Chondrocyte (in vitro differentiated cells): ENCODE measurements around the gene DMD. TPM values are rescaled to one million over a fixed set of nuclear protein-coding genes. Genes with fewer than 3 reads are reported as not detected.

Source experiments
- DNase-seq: peaks from one replicate; pipeline ENCODE4 v3.0.0; 2021; ENCODE audit warnings: mixed read lengths, low spot score
- H3K27ac Mint-ChIP-seq: one replicate; pipeline ENCODE4 v1.8.0; 2021; ENCODE audit warnings: mild to moderate bottlenecking, moderate library complexity, mixed read lengths; ENCODE audit not compliant: unreplicated experiment
- H3K27me3 Mint-ChIP-seq: 2 replicates; pipeline ENCODE4 v1.8.0; 2021; ENCODE audit warnings: low read depth, mixed read lengths
- H3K36me3 Mint-ChIP-seq: 2 replicates; pipeline ENCODE4 v1.8.0; 2021; ENCODE audit warnings: low read depth, mixed read lengths
- H3K4me1 Mint-ChIP-seq: 2 replicates; pipeline ENCODE4 v1.8.0; 2021; ENCODE audit warnings: low read depth, mild to moderate bottlenecking, mixed read lengths
- H3K4me3 Mint-ChIP-seq: one replicate; pipeline ENCODE4 v1.8.0; 2021; ENCODE audit warnings: mild to moderate bottlenecking, moderate library complexity, mixed read lengths; ENCODE audit not compliant: unreplicated experiment
- H3K9me3 Mint-ChIP-seq: 2 replicates; pipeline ENCODE4 v1.8.0; 2021; ENCODE audit warnings: low read depth, mixed read lengths
- CTCF ChIP-seq: fragments of 200-600 bp; sonication (generic); IDR thresholded peaks from 2 replicates; pipeline ENCODE4 v1.5.0; 2021; ENCODE audit warnings: antibody characterized with exemption, mild to moderate bottlenecking, moderate library complexity
- total RNA-seq: library from RNA; stranded (reverse); gene quantifications from 3 replicates; pipeline ENCODE4 v1.2.1, GENCODE V29; 2021

DMD gene
- total RNA-seq, 1 donor from 2014 or later: 201 TPM

- Mint-ChIP-seq H3K4me1 (peaks cover 3% of the 10 kb centered on the region), H3K27me3 (no peaks in the 10 kb centered on the region), H3K4me3 (no peak overlapping the region), H3K36me3 (no peaks in the 10 kb centered on the region), H3K27ac (no peak overlapping the region), H3K9me3 (no peaks in the 10 kb centered on the region)
- TF ChIP-seq CTCF: no peak
- no peak for DNase-seq
Observed at GRCh38 chrX:32642283-32642682, 569.1 kb downstream of the DMD start.

- Mint-ChIP-seq H3K27ac (no peak overlapping the region), H3K4me1 (peaks cover 3% of the 10 kb centered on the region), H3K27me3 (no peaks in the 10 kb centered on the region), H3K4me3 (no peak overlapping the region), H3K9me3 (peaks cover 9% of the 10 kb centered on the region), H3K36me3 (peaks cover 2% of the 10 kb centered on the region)
- no peak for TF ChIP-seq CTCF
- DNase-seq: no peak
Observed at GRCh38 chrX:32618154-32618553, 593.2 kb downstream of the DMD start.

GRCh38 chrX:32614707-32615106, 596.6 kb downstream of the DMD start:
- Mint-ChIP-seq H3K4me1 (peaks cover 3% of the 10 kb centered on the region), H3K27me3 (no peaks in the 10 kb centered on the region), H3K27ac (no peak overlapping the region), H3K4me3 (no peak overlapping the region), H3K9me3 (peaks cover 6% of the 10 kb centered on the region), H3K36me3 (peaks cover 2% of the 10 kb centered on the region)
- no peak for TF ChIP-seq CTCF
- no peak for DNase-seq

GRCh38 chrX:32599156-32599555, 612.2 kb downstream of the DMD start:
- Mint-ChIP-seq H3K4me3 (no peak overlapping the region), H3K27ac (no peak overlapping the region), H3K9me3 (peaks cover 8% of the 10 kb centered on the region), H3K36me3 (no peaks in the 10 kb centered on the region), H3K4me1 (peaks cover 7% of the 10 kb centered on the region), H3K27me3 (no peaks in the 10 kb centered on the region)
- no peak for TF ChIP-seq CTCF
- DNase-seq: no peak

GRCh38 chrX:32598707-32599106, 612.6 kb downstream of the DMD start:
- TF ChIP-seq CTCF: no peak
- Mint-ChIP-seq H3K36me3 (no peaks in the 10 kb centered on the region), H3K9me3 (peaks cover 7% of the 10 kb centered on the region), H3K27me3 (no peaks in the 10 kb centered on the region), H3K4me1 (peaks cover 7% of the 10 kb centered on the region), H3K27ac (no peak overlapping the region), H3K4me3 (no peak overlapping the region)
- no peak for DNase-seq
